BJ (cell line): ENCODE measurements around the gene OLFM3. TPM values are rescaled to one million over a fixed set of nuclear protein-coding genes. Genes with fewer than 3 reads are reported as not detected.

Experiments used
- CTCF ChIA-PET: fragments of 350-600 bp; formaldehyde crosslinking; extraction: SDS; loops from one replicate; lab custom pipeline; 2021; ENCODE audit warnings: antibody characterized with exemption, inconsistent platforms; lab: Yijun Ruan, JAX
- POLR2A ChIA-PET: fragments of 300-600 bp; sonication (Branson Sonifier 250); formaldehyde crosslinking; extraction: SDS; loops from one replicate; lab custom pipeline; 2021; ENCODE audit warnings: antibody characterized with exemption; lab: Charles Lee
- DNase-seq: peaks from one replicate; pipeline ENCODE4 v3.0.0-alpha.2; 2011; ENCODE audit warnings: low read depth
- H3K27me3 ChIP-seq: 2 replicates; pipeline ENCODE4 v1.6.0; 2011; ENCODE audit warnings: low read length; ENCODE audit not compliant: control insufficient read depth, insufficient read depth
- H3K36me3 ChIP-seq: 2 replicates; pipeline ENCODE4 v1.5.1; 2011; ENCODE audit warnings: low read length; ENCODE audit not compliant: control insufficient read depth, insufficient read depth
- H3K4me3 ChIP-seq: 2 replicates; pipeline ENCODE4 v1.5.1; 2011; ENCODE audit warnings: low read depth, mild to moderate bottlenecking, control low read depth, low read length
- polyA plus RNA-seq: library from polyadenylated mRNA; depleted of rRNA; stranded (reverse); fragments of >200 nt; gene quantifications from 2 replicates; pipeline ENCODE4 v1.2.3, GENCODE V29; 2011
- TF ChIP-seq, protein P1 (sequence below): IDR thresholded peaks from 2 replicates; pipeline ENCODE4 v1.5.1; 2011; ENCODE audit warnings: low read depth, mild to moderate bottlenecking, control low read depth, inconsistent platforms, low read length, moderate library complexity; ENCODE audit not compliant: insufficient read depth

OLFM3 gene
- polyA plus RNA-seq, 1 experiment, result not detected

DNA sequence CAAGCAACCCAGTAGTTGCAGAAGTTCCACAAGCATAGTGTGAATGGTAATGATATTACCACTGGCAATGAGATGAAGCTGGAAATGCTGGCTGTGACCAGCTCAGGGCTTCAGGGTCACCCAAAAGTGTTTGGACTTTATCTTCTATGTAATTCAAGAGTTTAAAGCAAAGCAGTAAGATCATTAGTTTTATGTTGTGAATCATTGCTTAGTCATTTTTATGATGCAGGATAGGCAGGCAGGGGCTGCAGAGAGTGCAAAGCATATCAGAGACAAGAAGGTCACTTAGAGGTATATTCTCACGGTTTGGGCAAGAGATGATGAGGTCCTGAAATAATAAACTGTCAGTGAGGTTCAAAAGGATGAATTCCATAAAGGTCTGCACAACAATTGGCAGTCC lies 147.4 kb downstream of the OLFM3 start:
- ChIA-PET POLR2A (no interaction called here), CTCF (interaction anchor here (0.8 kb wide), 1 partner anchor 1925 kb away, joined by 3 read pairs; no protein-coding TSS in a partner anchor)
- DNase-seq, result no peak
- no peaks in the 10 kb centered on the region for H3K36me3 ChIP-seq
- TF ChIP-seq, protein P1, sequence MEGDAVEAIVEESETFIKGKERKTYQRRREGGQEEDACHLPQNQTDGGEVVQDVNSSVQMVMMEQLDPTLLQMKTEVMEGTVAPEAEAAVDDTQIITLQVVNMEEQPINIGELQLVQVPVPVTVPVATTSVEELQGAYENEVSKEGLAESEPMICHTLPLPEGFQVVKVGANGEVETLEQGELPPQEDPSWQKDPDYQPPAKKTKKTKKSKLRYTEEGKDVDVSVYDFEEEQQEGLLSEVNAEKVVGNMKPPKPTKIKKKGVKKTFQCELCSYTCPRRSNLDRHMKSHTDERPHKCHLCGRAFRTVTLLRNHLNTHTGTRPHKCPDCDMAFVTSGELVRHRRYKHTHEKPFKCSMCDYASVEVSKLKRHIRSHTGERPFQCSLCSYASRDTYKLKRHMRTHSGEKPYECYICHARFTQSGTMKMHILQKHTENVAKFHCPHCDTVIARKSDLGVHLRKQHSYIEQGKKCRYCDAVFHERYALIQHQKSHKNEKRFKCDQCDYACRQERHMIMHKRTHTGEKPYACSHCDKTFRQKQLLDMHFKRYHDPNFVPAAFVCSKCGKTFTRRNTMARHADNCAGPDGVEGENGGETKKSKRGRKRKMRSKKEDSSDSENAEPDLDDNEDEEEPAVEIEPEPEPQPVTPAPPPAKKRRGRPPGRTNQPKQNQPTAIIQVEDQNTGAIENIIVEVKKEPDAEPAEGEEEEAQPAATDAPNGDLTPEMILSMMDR, result no peak
- H3K27me3 ChIP-seq, result no peaks in the 10 kb centered on the region
- H3K4me3 ChIP-seq, result no peak overlapping the region

GRCh38 chr1:101847626-101848025 lies 149.1 kb downstream of the OLFM3 start:
- POLR2A ChIA-PET, result no interaction called here
- TF ChIP-seq, protein P1, result no peak

DNA sequence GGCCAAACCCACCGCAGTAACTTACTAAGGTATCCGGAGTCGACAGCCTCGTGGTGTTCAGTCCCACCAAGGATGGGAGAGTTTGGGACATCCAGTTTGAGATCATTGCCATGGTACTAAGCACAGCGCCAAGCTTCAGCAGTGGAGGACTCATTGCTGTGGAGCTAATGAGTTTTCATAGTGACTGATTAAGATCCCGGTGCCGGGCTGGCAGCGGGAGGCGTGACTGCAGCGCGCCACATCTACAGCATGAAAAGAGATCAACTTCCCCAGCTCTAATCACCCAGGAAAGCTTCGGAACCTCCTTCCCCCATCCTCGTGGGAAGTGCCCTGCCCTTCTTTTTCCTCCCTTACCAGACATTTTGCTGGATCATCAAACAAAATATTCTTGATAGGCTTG lies 149.9 kb downstream of the OLFM3 start:
- Histone ChIP-seq H3K4me3 (no peak overlapping the region), H3K27me3 (no peaks in the 10 kb centered on the region), H3K36me3 (no peaks in the 10 kb centered on the region)
- DNase-seq, result no peak
- POLR2A ChIA-PET, result no interaction called here
- CTCF ChIA-PET, result no interaction called here
- TF ChIP-seq, protein P1, result no peak

More at GRCh38 chr1:101847626-101848025, 149.1 kb downstream of the OLFM3 start:
- no peaks in the 10 kb centered on the region for H3K36me3 ChIP-seq
- CTCF ChIA-PET, result interaction anchor here (0.6 kb wide), 1 partner anchor 39 kb away, joined by 4 read pairs; no protein-coding TSS in a partner anchor
- no peak for DNase-seq
- no peaks in the 10 kb centered on the region for H3K27me3 ChIP-seq
- H3K4me3 ChIP-seq, result no peak overlapping the region

DNA sequence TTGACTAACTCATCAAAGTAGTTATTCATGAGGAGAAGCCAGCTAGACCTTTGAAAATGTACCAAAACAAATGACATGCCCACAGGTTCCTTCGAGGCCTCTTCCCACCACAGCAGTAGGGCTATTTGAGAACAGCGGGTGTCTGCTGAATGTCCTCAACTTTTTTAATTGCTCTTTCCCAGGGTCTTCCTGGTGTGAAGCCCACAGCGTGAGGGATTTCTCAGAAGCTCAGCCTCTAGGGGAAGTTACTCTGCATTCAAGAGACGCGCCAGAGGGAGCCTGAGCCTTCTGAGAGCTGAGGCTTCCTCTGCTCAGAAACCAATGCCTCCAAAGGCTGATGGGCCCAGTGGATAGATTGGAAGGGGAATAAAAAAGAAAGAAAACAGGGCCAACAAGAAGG lies 153.6 kb downstream of the OLFM3 start:
- Histone ChIP-seq H3K36me3 (no peaks in the 10 kb centered on the region), H3K4me3 (no peak overlapping the region), H3K27me3 (no peaks in the 10 kb centered on the region)
- TF ChIP-seq, protein P1, result no peak
- ChIA-PET POLR2A (no interaction called here), CTCF (no interaction called here)
- DNase-seq, result no peak

DNA sequence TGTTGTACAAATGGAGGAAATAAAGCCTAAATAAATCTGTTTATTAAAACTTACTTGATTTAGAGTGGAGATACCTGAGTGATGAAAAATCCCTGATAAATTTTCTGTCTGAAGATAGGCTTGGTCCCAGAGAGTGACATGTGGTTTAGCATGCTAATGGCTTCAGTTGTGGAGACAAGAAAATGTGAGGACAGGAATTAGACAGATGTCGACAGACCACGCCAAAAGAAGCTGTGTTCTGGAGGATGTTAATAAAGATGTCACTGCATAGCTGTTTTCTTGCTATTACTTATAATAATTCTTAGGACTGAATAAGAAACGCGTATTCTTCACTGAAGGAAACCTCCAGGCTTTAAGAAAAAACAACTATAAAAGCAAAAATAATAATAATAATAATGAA lies 154.9 kb downstream of the OLFM3 start:
- H3K4me3 ChIP-seq, result no peak overlapping the region
- ChIA-PET POLR2A (no interaction called here), CTCF (no interaction called here)
- H3K27me3 ChIP-seq, result no peaks in the 10 kb centered on the region
- H3K36me3 ChIP-seq, result no peaks in the 10 kb centered on the region
- no peak for DNase-seq
- TF ChIP-seq, protein P1, result no peak
